H9 (cell line): ENCODE measurements around the gene PANK2. TPM values are rescaled to one million over a fixed set of nuclear protein-coding genes. Genes with fewer than 3 reads are reported as not detected.

Source experiments
- DNase-seq: peaks from one replicate; pipeline ENCODE4 v3.0.0-alpha.2; 2017
- H2AFZ ChIP-seq: one replicate; pipeline ENCODE4 v1.6.1; 2013; ENCODE audit warnings: mild to moderate bottlenecking, low read length, control low read depth, moderate library complexity
- H2AK5ac ChIP-seq: 2 replicates; pipeline ENCODE4 v1.6.1; 2013; ENCODE audit warnings: low read length, control low read depth, mixed read lengths; ENCODE audit not compliant: insufficient read length
- H2BK120ac ChIP-seq: one replicate; pipeline ENCODE4 v1.6.1; 2013; ENCODE audit warnings: low read depth, mild to moderate bottlenecking, low read length, control low read depth, inconsistent platforms; ENCODE audit not compliant: poor library complexity, severe bottlenecking
- H2BK12ac ChIP-seq: 2 replicates; pipeline ENCODE4 v1.6.1; 2013; ENCODE audit warnings: low read length, control low read depth, mixed read lengths, low read depth; ENCODE audit not compliant: insufficient read length
- H2BK15ac ChIP-seq: 2 replicates; pipeline ENCODE4 v1.6.1; 2013; ENCODE audit warnings: low read depth, low read length, control low read depth
- H2BK20ac ChIP-seq: one replicate; pipeline ENCODE4 v1.6.1; 2013; ENCODE audit warnings: low read depth, mild to moderate bottlenecking, low read length, control low read depth, inconsistent platforms; ENCODE audit not compliant: poor library complexity, severe bottlenecking
- H2BK5ac ChIP-seq: 2 replicates; pipeline ENCODE4 v1.6.1; 2013; ENCODE audit warnings: low read length, control low read depth, mixed read lengths; ENCODE audit not compliant: insufficient read length
- H3K14ac ChIP-seq: 2 replicates; pipeline ENCODE4 v1.6.1; 2013; ENCODE audit warnings: low read length, control low read depth; ENCODE audit not compliant: insufficient read depth
- H3K18ac ChIP-seq: 2 replicates; pipeline ENCODE4 v1.6.1; 2013; ENCODE audit warnings: low read depth, mild to moderate bottlenecking, mixed read lengths, low read length, control low read depth; ENCODE audit not compliant: insufficient read length
- H3K23ac ChIP-seq: 2 replicates; pipeline ENCODE4 v1.6.1; 2013; ENCODE audit warnings: low read length, control low read depth, mixed read lengths, low read depth; ENCODE audit not compliant: insufficient read length
- H3K23me2 ChIP-seq: 2 replicates; pipeline ENCODE4 v1.6.1; 2013; ENCODE audit warnings: low read depth, mild to moderate bottlenecking, mixed read lengths, low read length, control low read depth; ENCODE audit not compliant: insufficient read length, poor library complexity, severe bottlenecking
- H3K27ac ChIP-seq: 2 replicates; pipeline ENCODE4 v1.5.1; 2013; ENCODE audit warnings: low read length, control low read depth, mixed read lengths, low read depth; ENCODE audit not compliant: insufficient read length
- H3K27me3 ChIP-seq: 2 replicates; pipeline ENCODE4 v1.6.1; 2013; ENCODE audit warnings: low read length, control low read depth, inconsistent platforms; ENCODE audit not compliant: insufficient read depth
- H3K4ac ChIP-seq: 2 replicates; pipeline ENCODE4 v1.6.1; 2013; ENCODE audit warnings: low read depth, mild to moderate bottlenecking, control low read depth, inconsistent platforms, low read length, moderate library complexity
- H3K4me1 ChIP-seq: 2 replicates; pipeline ENCODE4 v1.6.1; 2013; ENCODE audit warnings: low read length, control low read depth, inconsistent platforms; ENCODE audit not compliant: insufficient read depth
- H3K4me2 ChIP-seq: 2 replicates; pipeline ENCODE4 v1.6.1; 2013; ENCODE audit warnings: low read length, control low read depth, mixed read lengths; ENCODE audit not compliant: insufficient read length, insufficient read depth
- H3K56ac ChIP-seq: 2 replicates; pipeline ENCODE4 v1.6.1; 2013; ENCODE audit warnings: low read depth, mild to moderate bottlenecking, mixed read lengths, low read length, control low read depth; ENCODE audit not compliant: insufficient read length
- H3K79me1 ChIP-seq: 2 replicates; pipeline ENCODE4 v1.6.1; 2013; ENCODE audit warnings: low read depth, mild to moderate bottlenecking, moderate library complexity, low read length, control low read depth, inconsistent platforms; ENCODE audit not compliant: insufficient read depth, poor library complexity, severe bottlenecking
- H3K79me2 ChIP-seq: 2 replicates; pipeline ENCODE4 v1.6.1; 2013; ENCODE audit warnings: low read length, control low read depth, inconsistent platforms; ENCODE audit not compliant: insufficient read depth
- H3K9ac ChIP-seq: 2 replicates; pipeline ENCODE4 v1.6.1; 2013; ENCODE audit warnings: low read length, control low read depth, mixed read lengths; ENCODE audit not compliant: insufficient read length; ENCODE audit errors: extremely low read depth
- H3K9me3 ChIP-seq: one replicate; pipeline ENCODE4 v1.6.1; 2013; ENCODE audit warnings: low read depth, low read length, inconsistent platforms; ENCODE audit not compliant: control insufficient read depth
- H3T11ph ChIP-seq: one replicate; pipeline ENCODE4 v1.6.1; 2013; ENCODE audit warnings: mild to moderate bottlenecking, low read length, control low read depth, inconsistent platforms
- H4K20me1 ChIP-seq: one replicate; pipeline ENCODE4 v1.6.1; 2013; ENCODE audit not compliant: control insufficient read depth, insufficient read length, insufficient read depth
- H4K5ac ChIP-seq: 2 replicates; pipeline ENCODE4 v1.6.1; 2013; ENCODE audit warnings: low read depth, mild to moderate bottlenecking, mixed read lengths, low read length, control low read depth; ENCODE audit not compliant: insufficient read length
- H4K8ac ChIP-seq: replicated peaks from 2 replicates; pipeline ENCODE4 v1.6.1; 2013; ENCODE audit warnings: low read length, control low read depth, mixed read lengths, low read depth; ENCODE audit not compliant: insufficient read length
- H4K91ac ChIP-seq: 2 replicates; pipeline ENCODE4 v1.6.1; 2013; ENCODE audit warnings: low read depth, mild to moderate bottlenecking, moderate library complexity, mixed read lengths, low read length, control low read depth; ENCODE audit not compliant: insufficient read length
- H3K27ac Mint-ChIP-seq, 3 experiments: 2 replicates in 2 of 3; 3 replicates in 1 of 3; pipeline ENCODE4 v1.8.0; 2020 to 2021; ENCODE audit warnings: mixed read lengths in 3 of 3, mild to moderate bottlenecking in 1 of 3, moderate library complexity in 1 of 3
- H3K27me3 Mint-ChIP-seq: 2 replicates; pipeline ENCODE4 v1.8.0; 2021; ENCODE audit warnings: low read depth, mild to moderate bottlenecking, moderate library complexity, mixed read lengths
- H3K36me3 Mint-ChIP-seq, 3 experiments: 2 replicates in 2 of 3; 3 replicates in 1 of 3; pipeline ENCODE4 v1.8.0; 2020 to 2021; ENCODE audit warnings: low read depth in 3 of 3, mixed read lengths in 3 of 3; ENCODE audit not compliant: insufficient read depth in 1 of 3
- H3K4me1 Mint-ChIP-seq, 2 experiments: 2 replicates each; pipeline ENCODE4 v1.8.0; 2020; ENCODE audit warnings: mixed read lengths in 2 of 2
- H3K4me3 Mint-ChIP-seq, 2 experiments: 2 replicates in 1 of 2; 3 replicates in 1 of 2; pipeline ENCODE4 v1.8.0; 2020 to 2021; ENCODE audit warnings: mild to moderate bottlenecking in 2 of 2, mixed read lengths in 2 of 2, moderate library complexity in 1 of 2
- H3K9me3 Mint-ChIP-seq, 2 experiments: 2 replicates in 1 of 2; 3 replicates in 1 of 2; pipeline ENCODE4 v1.8.0; 2020; ENCODE audit warnings: mild to moderate bottlenecking in 2 of 2, mixed read lengths in 2 of 2, moderate library complexity in 1 of 2
- WGBS: extraction: QIAGEN DNeasy Blood & Tissue Kit; methylation state at CpG from one replicate; pipeline ENCODE4 v1.1.7; 2013; ENCODE audit warnings: missing lambda C conversion rate, low lambda C conversion rate, mixed read lengths; ENCODE audit not compliant: insufficient read length; ENCODE audit errors: extremely low coverage; 5-methylcytosine and 5-hydroxymethylcytosine counted together
- total RNA-seq: library from RNA; stranded (reverse); gene quantifications from 2 replicates; pipeline ENCODE4 v1.2.1, GENCODE V29; 2021
- TF ChIP-seq, protein P1 (sequence below): fragments of 200-600 bp; sonication (generic); conservative IDR thresholded peaks from 3 replicates; pipeline ENCODE4 v1.8.0; 2021; ENCODE audit warnings: antibody characterized with exemption, mild to moderate bottlenecking

PANK2 gene
- total RNA-seq, 1 experiment from 2014 or later, result 65.4 TPM

DNA sequence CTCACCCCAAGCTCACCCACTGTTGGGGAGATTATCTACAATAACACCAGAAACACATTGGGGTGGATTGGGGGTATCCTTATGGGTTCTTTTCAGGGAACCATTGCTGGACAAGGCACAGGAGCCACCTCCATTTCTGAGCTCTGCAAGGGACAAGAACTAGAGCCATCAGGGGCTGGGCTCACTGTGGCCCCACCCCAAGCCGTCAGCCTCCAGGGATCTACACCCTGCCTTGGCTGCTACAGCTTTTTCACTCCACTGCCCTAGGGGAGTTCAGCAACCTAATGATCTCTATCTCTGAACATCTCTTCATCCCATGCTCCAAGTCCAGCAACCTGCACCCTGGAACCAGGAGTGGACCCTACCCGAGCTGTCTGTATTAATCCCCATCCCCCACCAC is 21.4 kb upstream of the PANK2 start:
- Histone ChIP-seq H2AFZ (no peak overlapping the region), H3K14ac (no peak overlapping the region), H4K5ac (no peak overlapping the region), H3K23me2 (no peaks in the 10 kb centered on the region), H3K56ac (no peak overlapping the region), H3K79me1 (no peaks in the 10 kb centered on the region), H3T11ph (no peak overlapping the region), H4K20me1 (no peaks in the 10 kb centered on the region), H3K4ac (no peak overlapping the region), H2BK12ac (no peak overlapping the region), H2AK5ac (no peak overlapping the region), H3K27me3 (no peaks in the 10 kb centered on the region), H3K18ac (no peak overlapping the region), H4K8ac (no peak overlapping the region), H2BK15ac (no peak overlapping the region), H3K79me2 (no peaks in the 10 kb centered on the region), H3K4me1 (no peaks in the 10 kb centered on the region), H2BK20ac (no peak overlapping the region), H4K91ac (no peak overlapping the region), H3K9me3 (no peaks in the 10 kb centered on the region), H3K23ac (no peak overlapping the region), H3K27ac (no peak overlapping the region), H3K9ac (no peak overlapping the region), H2BK5ac (no peak overlapping the region), H3K4me2 (no peak overlapping the region), H2BK120ac (no peak overlapping the region)
- Mint-ChIP-seq H3K27ac (no peak overlapping the region), H3K36me3 (peaks cover 15 to 43% (median 29%) of the 10 kb centered on the region in 3 experiments; a peak in 6 of 7 replicates), H3K4me3 (no peak overlapping the region), H3K27me3 (no peaks in the 10 kb centered on the region; the same call in 1 of the 2 replicates), H3K9me3 (no peaks in the 10 kb centered on the region; a peak in 2 of 5 replicates), H3K4me1 (no peaks in the 10 kb centered on the region)
- TF ChIP-seq, protein P1, sequence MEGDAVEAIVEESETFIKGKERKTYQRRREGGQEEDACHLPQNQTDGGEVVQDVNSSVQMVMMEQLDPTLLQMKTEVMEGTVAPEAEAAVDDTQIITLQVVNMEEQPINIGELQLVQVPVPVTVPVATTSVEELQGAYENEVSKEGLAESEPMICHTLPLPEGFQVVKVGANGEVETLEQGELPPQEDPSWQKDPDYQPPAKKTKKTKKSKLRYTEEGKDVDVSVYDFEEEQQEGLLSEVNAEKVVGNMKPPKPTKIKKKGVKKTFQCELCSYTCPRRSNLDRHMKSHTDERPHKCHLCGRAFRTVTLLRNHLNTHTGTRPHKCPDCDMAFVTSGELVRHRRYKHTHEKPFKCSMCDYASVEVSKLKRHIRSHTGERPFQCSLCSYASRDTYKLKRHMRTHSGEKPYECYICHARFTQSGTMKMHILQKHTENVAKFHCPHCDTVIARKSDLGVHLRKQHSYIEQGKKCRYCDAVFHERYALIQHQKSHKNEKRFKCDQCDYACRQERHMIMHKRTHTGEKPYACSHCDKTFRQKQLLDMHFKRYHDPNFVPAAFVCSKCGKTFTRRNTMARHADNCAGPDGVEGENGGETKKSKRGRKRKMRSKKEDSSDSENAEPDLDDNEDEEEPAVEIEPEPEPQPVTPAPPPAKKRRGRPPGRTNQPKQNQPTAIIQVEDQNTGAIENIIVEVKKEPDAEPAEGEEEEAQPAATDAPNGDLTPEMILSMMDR, result no peak
- no CpG with 5 or more reads among the region's 2 CpGs for WGBS
- no peak for DNase-seq
